NCI-H146 treated with DMSO at 0.1 percent for 48 hours (cell line): ENCODE results near the gene CRYL1.

Experiments
- DNase-seq: peaks from one replicate; lab custom pipeline; 2025; ENCODE audit not compliant: unreplicated experiment; lab: John Stamatoyannopoulos, UW

CRYL1 gene

GRCh38 chr13:20428666-20429644 lies 96.7 kb downstream of the CRYL1 start:
- no peak for DNase-seq

GRCh38 chr13:20426766-20427448 lies 98.8 kb downstream of the CRYL1 start:
- no peak for DNase-seq

GRCh38 chr13:20425819-20426219 lies 99.8 kb downstream of the CRYL1 start:
- no peak for DNase-seq

GRCh38 chr13:20424949-20425348 lies 100.7 kb downstream of the CRYL1 start:
- no peak for DNase-seq

- no peak for DNase-seq
Observed at GRCh38 chr13:20424559-20424852, 101.2 kb downstream of the CRYL1 start.

- no peak for DNase-seq
Observed at GRCh38 chr13:20422362-20422761, 103.3 kb downstream of the CRYL1 start.

- no peak for DNase-seq
Observed at GRCh38 chr13:20420938-20421337, 104.7 kb downstream of the CRYL1 start.

- no peak for DNase-seq
Observed at GRCh38 chr13:20418953-20419352, 106.7 kb downstream of the CRYL1 start.

GRCh38 chr13:20416223-20416745 lies 109.4 kb downstream of the CRYL1 start:
- no peak for DNase-seq

- DNase-seq = no peak
Observed at GRCh38 chr13:20415694-20416107, 110.0 kb downstream of the CRYL1 start.

- DNase-seq = no peak
Observed at GRCh38 chr13:20415306-20415679, 110.4 kb downstream of the CRYL1 start.

GRCh38 chr13:20414546-20415305 lies 110.9 kb downstream of the CRYL1 start:
- no peak for DNase-seq

- no peak for DNase-seq
Observed at GRCh38 chr13:20412691-20413355, 112.8 kb downstream of the CRYL1 start.

- DNase-seq = no peak
Observed at GRCh38 chr13:20411638-20412342, 113.9 kb downstream of the CRYL1 start.

- DNase-seq = no peak
Observed at GRCh38 chr13:20410726-20411125, 114.9 kb downstream of the CRYL1 start.

- DNase-seq = no peak
Observed at GRCh38 chr13:20408181-20408580, 117.5 kb downstream of the CRYL1 start.

- DNase-seq = no peak
Observed at GRCh38 chr13:20407759-20408158, 117.9 kb downstream of the CRYL1 start.

- no peak for DNase-seq
Observed at GRCh38 chr13:20405691-20406090, 120.0 kb downstream of the CRYL1 start.

GRCh38 chr13:20404488-20405222 lies 121.0 kb downstream of the CRYL1 start:
- no peak for DNase-seq

GRCh38 chr13:20403826-20404225 lies 121.8 kb downstream of the CRYL1 start:
- no peak for DNase-seq
